Spleen (tissue), 11 donors: ENCODE measurements around the gene CREB3. TPM values are rescaled to one million over a fixed set of nuclear protein-coding genes. Genes with fewer than 3 reads are reported as not detected.

Source experiments
- DNase-seq: peaks from one replicate; pipeline ENCODE4 v3.0.0-alpha.2; 2020
- H3K27ac ChIP-seq, 8 donors: fragments of 200-600 bp; sonication (generic) in 7 of 8; 1 replicate in 4 of 8; 2 replicates in 4 of 8; pipeline versions ENCODE4 v1.5.0 to v1.8.0; 2016 to 2021; ENCODE audit warnings: inconsistent platforms in 4 of 8, mild to moderate bottlenecking in 4 of 8, moderate library complexity in 1 of 8
- H3K27me3 ChIP-seq, 7 donors: fragments of 200-600 bp; sonication (generic) in 6 of 7; replicated peaks in 1 of 7; 1 replicate in 4 of 7; 2 replicates in 3 of 7; pipeline versions ENCODE4 v1.5.0 to v1.8.0; 2016 to 2021; ENCODE audit warnings: inconsistent platforms in 3 of 7, mild to moderate bottlenecking in 1 of 7
- H3K36me3 ChIP-seq, 6 donors: fragments of 200-600 bp; sonication (generic) in 5 of 6; 1 replicate in 4 of 6; 2 replicates in 2 of 6; pipeline versions ENCODE4 v1.5.0 to v1.8.0; 2016 to 2021; ENCODE audit warnings: inconsistent platforms in 2 of 6
- H3K4me1 ChIP-seq, 6 donors: fragments of 200-600 bp; sonication (generic) in 5 of 6; 1 replicate in 3 of 6; 2 replicates in 3 of 6; pipeline versions ENCODE4 v1.5.0 to v1.8.0; 2016 to 2021; ENCODE audit warnings: inconsistent platforms in 3 of 6
- H3K4me3 ChIP-seq, 8 donors: fragments of 200-600 bp; sonication (generic) in 7 of 8; 1 replicate in 4 of 8; 2 replicates in 4 of 8; pipeline versions ENCODE4 v1.5.0 to v1.8.0; 2016 to 2021; ENCODE audit warnings: inconsistent platforms in 4 of 8, mild to moderate bottlenecking in 4 of 8, moderate library complexity in 2 of 8
- H3K9me3 ChIP-seq, 8 donors: fragments of 200-600 bp; sonication (generic) in 7 of 8; 1 replicate in 4 of 8; 2 replicates in 4 of 8; pipeline versions ENCODE4 v1.5.0 to v1.8.0; 2016 to 2021; ENCODE audit warnings: inconsistent platforms in 4 of 8
- CTCF ChIP-seq, 11 experiments: fragments of 200-600 bp in 7 of 11; fragments of 450-650 bp in 4 of 11; sonication (generic) in 4 of 11; IDR thresholded peaks in 8 of 11; conservative IDR thresholded peaks in 3 of 11; 1 replicate in 7 of 11; 2 replicates in 4 of 11; pipeline versions ENCODE4 v1.4.0 to v1.8.0; 2016 to 2021; ENCODE audit warnings: antibody characterized with exemption in 11 of 11, inconsistent platforms in 4 of 11, mild to moderate bottlenecking in 1 of 11
- POLR2A ChIP-seq, 3 donors: fragments of 450-650 bp; IDR thresholded peaks; one replicate each; pipeline ENCODE4 v1.5.1; 2017; ENCODE audit warnings: antibody characterized with exemption in 3 of 3, mild to moderate bottlenecking in 1 of 3
- POLR2AphosphoS5 ChIP-seq, 3 donors: sonication (generic); formaldehyde crosslinking; IDR thresholded peaks; one replicate each; pipeline ENCODE4 v1.5.1; 2017; ENCODE audit warnings: antibody characterized with exemption in 3 of 3
- WGBS, 5 donors: extraction: QIAGEN DNeasy Blood & Tissue Kit in 3 of 5; methylation state at CpG; one replicate each; pipeline versions ENCODE4 v1.1.5 to v1.1.7; 2013 to 2018; 5-methylcytosine and 5-hydroxymethylcytosine counted together
- intact Hi-C: fragments of 100-400 bp; cut with DNase I; formaldehyde crosslinking; loops from one replicate; pipeline ENCODE4 v1.15.0; 2023; ENCODE audit warnings: low total_unique reads
- polyA plus RNA-seq, 3 donors: library from polyadenylated mRNA; stranded (reverse); fragments of 200-250 nt; gene quantifications; one replicate each; pipeline ENCODE4 v1.2.1, GENCODE V29; 2013
- total RNA-seq, 7 donors: library from RNA; depleted of rRNA in 3 of 7; stranded (reverse); fragments of >200 nt in 3 of 7; fragmentation: NEBNext Ultra II Directional in 4 of 7; extraction: Animal tissue kit (Norgen Biotek cat#: 25700) in 4 of 7; gene quantifications; one replicate each; pipeline versions ENCODE4 v1.1.0 to v1.2.1, GENCODE V29; 2016 to 2021
- donor health status: healthy with polysubstance abuse.
- donor health status: DM: no; HTN: no; CAD: no; lungs with moderate emphysema.
- donor health status: DM: no; HTN: no; CAD: no.
- donor health status: Bipolar disorder and iron deficiency.
- donor health status: healthy.
- donor health status: DM: no; HTN: no; CAD: no.
- donor health status: DM: yes; HTN: yes; CAD: no.

CREB3 gene
- total and polyA plus RNA-seq, 10 donors: 14.7 to 35.9 (median 25.7) TPM

GRCh38 chr9:35771943-35772342 is 39.5 kb downstream of the CREB3 start:
- WGBS, 5 donors: 59 to 81% (median 71%) methylated on average over 3 of the region's 3 CpGs
- intact Hi-C loops: no loop called here
- Histone ChIP-seq H3K27me3 (no peaks in the 10 kb centered on the region), H3K4me1 (peaks cover 9 to 43% (median 34%) of the 10 kb centered on the region in 6 donors), H3K4me3 (no peak overlapping the region), H3K9me3 (no peaks in the 10 kb centered on the region), H3K36me3 (peaks cover 0 to 5% (median 0%) of the 10 kb centered on the region in 6 donors), H3K27ac (peak overlapping the region in 1 of 8 donors; percentile 48)
- TF ChIP-seq POLR2A (IDR thresholded peaks at IDR 0.05): no peak
- no peak for TF ChIP-seq POLR2AphosphoS5 (IDR thresholded peaks at IDR 0.05)
- TF ChIP-seq CTCF (IDR thresholded peaks at IDR 0.05 in 8 of 11, conservative IDR thresholded peaks at IDR 0.05 in 3 of 11): no peak
- DNase-seq: no peak

GRCh38 chr9:35774907-35775635 is 42.6 kb downstream of the CREB3 start:
- DNase-seq: no peak
- peak in 2 of 3 donors; percentile 40 to 49 for TF ChIP-seq POLR2AphosphoS5 (IDR thresholded peaks at IDR 0.05)
- TF ChIP-seq CTCF (IDR thresholded peaks at IDR 0.05 in 8 of 11, conservative IDR thresholded peaks at IDR 0.05 in 3 of 11): no peak
- WGBS, 5 donors: 32 to 46% (median 39%) methylated on average over 7 of the region's 7 CpGs
- no peak overlapping the region for H3K4me3 ChIP-seq
- peaks cover 0 to 5% (median 0%) of the 10 kb centered on the region in 6 donors for H3K36me3 ChIP-seq
- no peaks in the 10 kb centered on the region for H3K27me3 ChIP-seq
- H3K9me3 ChIP-seq: no peaks in the 10 kb centered on the region
- peaks cover 9 to 41% (median 34%) of the 10 kb centered on the region in 6 donors for H3K4me1 ChIP-seq
- intact Hi-C loops: no loop called here
- peak overlapping the region in 6 of 8 donors; percentile 29 to 59 (median 45) for H3K27ac ChIP-seq

- H3K9me3 ChIP-seq: no peaks in the 10 kb centered on the region
- H3K4me1 ChIP-seq: peaks cover 6 to 33% (median 27%) of the 10 kb centered on the region in 6 donors
- no peak overlapping the region for H3K4me3 ChIP-seq
- peak overlapping the region in 4 of 8 donors; percentile 30 to 59 (median 52) for H3K27ac ChIP-seq
- H3K36me3 ChIP-seq: peaks cover 0 to 11% (median 0%) of the 10 kb centered on the region in 6 donors
- 63 to 77% (median 69%) methylated on average over 4 of the region's 4 CpGs for WGBS, 5 donors
- intact Hi-C loops: no loop called here
- no peaks in the 10 kb centered on the region for H3K27me3 ChIP-seq
- no peak for DNase-seq
- TF ChIP-seq CTCF (IDR thresholded peaks at IDR 0.05 in 8 of 11, conservative IDR thresholded peaks at IDR 0.05 in 3 of 11) (no peak), POLR2AphosphoS5 (IDR thresholded peaks at IDR 0.05) (no peak)
Observed at GRCh38 chr9:35776018-35776417, 43.6 kb downstream of the CREB3 start.

- no peak for DNase-seq
- H3K27me3 ChIP-seq: no peaks in the 10 kb centered on the region
- no peak overlapping the region for H3K27ac ChIP-seq
- 90 to 94% (median 93%) methylated on average over 3 of the region's 3 CpGs for whole genome bisulfite sequencing, 5 donors
- peaks cover 0 to 10% (median 0%) of the 10 kb centered on the region in 6 donors for H3K36me3 ChIP-seq
- H3K4me1 ChIP-seq: peaks cover 6 to 18% (median 13%) of the 10 kb centered on the region in 6 donors
- no peak overlapping the region for H3K4me3 ChIP-seq
- intact Hi-C loops: no loop called here
- no peaks in the 10 kb centered on the region for H3K9me3 ChIP-seq
- TF ChIP-seq POLR2A (IDR thresholded peaks at IDR 0.05): no peak
- TF ChIP-seq CTCF (IDR thresholded peaks at IDR 0.05 in 8 of 11, conservative IDR thresholded peaks at IDR 0.05 in 3 of 11): no peak
- no peak for TF ChIP-seq POLR2AphosphoS5 (IDR thresholded peaks at IDR 0.05)
Observed at GRCh38 chr9:35778496-35778895, 46.0 kb downstream of the CREB3 start.
